H1 (cell line): ENCODE measurements around the gene TTC28. TPM values are rescaled to one million over a fixed set of nuclear protein-coding genes. Genes with fewer than 3 reads are reported as not detected.

ENCODE experiments used
- E2F6 ChIP-seq: IDR thresholded peaks from 2 replicates; pipeline ENCODE4 v1.6.1; 2012; ENCODE audit warnings: inconsistent platforms
- polyA plus RNA-seq, 7 experiments: library from polyadenylated mRNA; depleted of rRNA in 3 of 7; stranded (reverse) in 5 of 7; unstranded in 2 of 7; fragments of >200 nt in 5 of 7; fragments of 200-250 nt in 2 of 7; gene quantifications; 1 replicate in 5 of 7; 2 replicates in 1 of 7; 4 replicates in 1 of 7; pipeline versions ENCODE4 v1.2.1 to v1.2.3, GENCODE V29; 2011 to 2013; ENCODE audit warnings: missing spikeins in 2 of 7, mixed read lengths in 2 of 7
- total RNA-seq: library from RNA; stranded (reverse); fragmentation: NEBNext Ultra II Directional; extraction: Animal tissue kit (Norgen Biotek cat#: 25700); gene quantifications from 2 replicates; pipeline ENCODE4 v1.2.1, GENCODE V29; 2021

Gene TTC28
- total and polyA plus RNA-seq, 2 of the 8 experiments (the other 6 are each of a cell fraction or from before 2014, with no cell fraction given) = 2.6 to 12.6 TPM

GRCh38 chr22:28025866-28026575 lies 653.6 kb downstream of the TTC28 start (continued):
- TF ChIP-seq E2F6 = no peak
